ENCODE results near the gene SLC1A1. TPM values are rescaled to one million over a fixed set of nuclear protein-coding genes. Genes with fewer than 3 reads are reported as not detected.

Gene SLC1A1
- total and polyA plus RNA-seq, 7 donors, result 3.3 to 7.5 (median 5.2) TPM

DNA sequence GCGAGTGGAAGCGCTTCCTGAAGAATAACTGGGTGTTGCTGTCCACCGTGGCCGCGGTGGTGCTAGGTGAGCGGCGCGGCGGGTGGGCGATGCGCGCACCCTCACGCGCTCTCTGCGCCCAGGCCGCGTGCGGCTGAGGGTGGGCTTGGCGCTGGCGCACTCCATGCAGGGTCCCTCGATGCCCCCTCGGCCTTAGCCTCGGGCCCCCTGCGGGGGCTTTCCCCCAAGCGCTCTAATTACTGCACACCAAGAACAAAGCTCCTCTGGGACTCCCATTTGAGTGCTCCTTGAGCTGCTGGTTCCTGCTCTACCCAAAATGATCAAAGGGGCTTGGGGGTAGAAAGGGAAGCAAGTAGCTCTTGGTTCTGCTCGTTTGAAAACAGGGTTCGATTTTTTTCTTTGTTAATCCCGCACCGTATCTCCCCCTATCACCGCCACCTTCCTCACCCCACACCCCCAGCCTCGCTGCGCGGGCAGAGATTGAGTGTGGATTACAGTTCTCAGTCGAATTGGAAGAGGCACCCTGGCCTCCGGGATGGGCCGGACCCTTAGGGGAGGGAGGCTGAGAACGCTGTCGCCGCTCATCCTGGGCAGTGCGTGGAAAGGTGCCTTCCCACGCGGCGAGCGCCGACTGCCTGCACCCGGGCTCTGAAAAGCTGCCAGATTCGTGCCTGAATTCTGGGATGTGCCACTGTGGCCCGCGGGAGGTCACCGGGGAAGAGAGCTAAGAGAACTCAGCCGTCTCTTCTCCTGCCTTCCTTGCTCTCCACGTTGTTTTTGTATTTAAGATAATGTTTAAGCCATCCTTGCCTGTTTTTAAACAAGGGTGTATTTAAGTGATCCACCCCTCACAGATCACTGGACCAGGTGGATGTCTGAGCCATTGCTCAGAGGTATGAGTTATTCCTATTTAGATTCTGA is 697 bp downstream of the SLC1A1 start:
- Histone ChIP-seq H3K4me1 (peaks cover 0 to 23% (median 18%) of the 10 kb centered on the region in 4 donors), H3K9me3 (no peaks in the 10 kb centered on the region), H3K27ac (peak overlapping the region; percentile 76 to 90 (median 86)), H3K4me3 (peak overlapping the region; percentile 54 to 86 (median 75)), H3K36me3 (no peaks in the 10 kb centered on the region), H3K27me3 (no peaks in the 10 kb centered on the region)
- no peak for DNase-seq
- TF ChIP-seq, protein P1, sequence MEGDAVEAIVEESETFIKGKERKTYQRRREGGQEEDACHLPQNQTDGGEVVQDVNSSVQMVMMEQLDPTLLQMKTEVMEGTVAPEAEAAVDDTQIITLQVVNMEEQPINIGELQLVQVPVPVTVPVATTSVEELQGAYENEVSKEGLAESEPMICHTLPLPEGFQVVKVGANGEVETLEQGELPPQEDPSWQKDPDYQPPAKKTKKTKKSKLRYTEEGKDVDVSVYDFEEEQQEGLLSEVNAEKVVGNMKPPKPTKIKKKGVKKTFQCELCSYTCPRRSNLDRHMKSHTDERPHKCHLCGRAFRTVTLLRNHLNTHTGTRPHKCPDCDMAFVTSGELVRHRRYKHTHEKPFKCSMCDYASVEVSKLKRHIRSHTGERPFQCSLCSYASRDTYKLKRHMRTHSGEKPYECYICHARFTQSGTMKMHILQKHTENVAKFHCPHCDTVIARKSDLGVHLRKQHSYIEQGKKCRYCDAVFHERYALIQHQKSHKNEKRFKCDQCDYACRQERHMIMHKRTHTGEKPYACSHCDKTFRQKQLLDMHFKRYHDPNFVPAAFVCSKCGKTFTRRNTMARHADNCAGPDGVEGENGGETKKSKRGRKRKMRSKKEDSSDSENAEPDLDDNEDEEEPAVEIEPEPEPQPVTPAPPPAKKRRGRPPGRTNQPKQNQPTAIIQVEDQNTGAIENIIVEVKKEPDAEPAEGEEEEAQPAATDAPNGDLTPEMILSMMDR (IDR thresholded peaks at IDR 0.05), result no peak
- TF ChIP-seq POLR2AphosphoS5 (IDR thresholded peaks at IDR 0.05), result no peak
- TF ChIP-seq EP300 (IDR thresholded peaks at IDR 0.05), result no peak
- TF ChIP-seq POLR2A (IDR thresholded peaks at IDR 0.05), result no peak
- 1 to 3% methylated on average over 52 of the region's 52 CpGs for WGBS, 2 donors
- intact Hi-C loops (cut with DNase I), result loop anchor here (5.0 kb wide), 2 partner anchors 61 to 106 kb away; no protein-coding TSS in a partner anchor

DNA sequence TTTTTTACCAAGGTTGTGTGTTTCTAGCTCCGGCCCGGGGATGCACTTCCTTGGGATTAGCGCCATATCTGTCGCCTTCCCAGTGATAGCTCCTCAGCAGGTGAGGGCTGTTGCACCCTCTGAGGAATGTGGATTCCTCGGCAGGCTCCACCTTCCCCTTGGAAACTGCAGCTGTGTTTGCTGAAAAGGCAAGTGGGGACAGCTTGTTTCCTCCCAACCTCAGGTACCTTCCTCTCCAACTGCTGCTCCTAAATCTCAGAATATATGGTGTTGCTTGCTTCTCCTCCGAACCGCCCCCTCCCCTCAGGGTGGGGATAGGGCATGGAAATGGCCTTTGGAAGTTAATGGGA is 1.3 kb downstream of the SLC1A1 start:
- H3K9me3 ChIP-seq, result no peaks in the 10 kb centered on the region
- H3K4me3 ChIP-seq, result peak overlapping the region in 3 of 4 donors; percentile 70 to 86 (median 80)
- no peaks in the 10 kb centered on the region for H3K27me3 ChIP-seq
- peaks cover 0 to 23% (median 18%) of the 10 kb centered on the region in 4 donors for H3K4me1 ChIP-seq
- 8 to 28% methylated on average over 7 of the region's 7 CpGs for WGBS, 2 donors
- H3K27ac ChIP-seq, result peak overlapping the region in 2 of 4 donors; percentile 89 to 90
- intact Hi-C loops (cut with DNase I), result loop anchor here (5.0 kb wide), 2 partner anchors 61 to 106 kb away; no protein-coding TSS in a partner anchor
- DNase-seq, result no peak
- TF ChIP-seq POLR2AphosphoS5 (IDR thresholded peaks at IDR 0.05), result no peak
- TF ChIP-seq POLR2A (IDR thresholded peaks at IDR 0.05), result no peak
- TF ChIP-seq, protein P1 (IDR thresholded peaks at IDR 0.05), result no peak
- no peak for TF ChIP-seq EP300 (IDR thresholded peaks at IDR 0.05)
- H3K36me3 ChIP-seq, result no peaks in the 10 kb centered on the region

- Histone ChIP-seq H3K9me3 (no peaks in the 10 kb centered on the region), H3K4me1 (peaks cover 0 to 32% (median 26%) of the 10 kb centered on the region in 4 donors), H3K4me3 (no peak overlapping the region), H3K27me3 (no peaks in the 10 kb centered on the region), H3K27ac (no peak overlapping the region), H3K36me3 (no peaks in the 10 kb centered on the region)
- no peak for DNase-seq
- WGBS, 2 donors, result 83 to 84% methylated on average over 2 of the region's 2 CpGs
- TF ChIP-seq POLR2A (IDR thresholded peaks at IDR 0.05) (no peak), POLR2AphosphoS5 (IDR thresholded peaks at IDR 0.05) (no peak), EP300 (IDR thresholded peaks at IDR 0.05) (no peak)
- TF ChIP-seq, protein P1 (IDR thresholded peaks at IDR 0.05), result no peak
- intact Hi-C loops (cut with DNase I), result loop anchor here (5.0 kb wide), 2 partner anchors 58 to 103 kb away; no protein-coding TSS in a partner anchor
These were observed 4.1 kb downstream of the SLC1A1 start for GRCh38 chr9:4494332-4494731.

DNA sequence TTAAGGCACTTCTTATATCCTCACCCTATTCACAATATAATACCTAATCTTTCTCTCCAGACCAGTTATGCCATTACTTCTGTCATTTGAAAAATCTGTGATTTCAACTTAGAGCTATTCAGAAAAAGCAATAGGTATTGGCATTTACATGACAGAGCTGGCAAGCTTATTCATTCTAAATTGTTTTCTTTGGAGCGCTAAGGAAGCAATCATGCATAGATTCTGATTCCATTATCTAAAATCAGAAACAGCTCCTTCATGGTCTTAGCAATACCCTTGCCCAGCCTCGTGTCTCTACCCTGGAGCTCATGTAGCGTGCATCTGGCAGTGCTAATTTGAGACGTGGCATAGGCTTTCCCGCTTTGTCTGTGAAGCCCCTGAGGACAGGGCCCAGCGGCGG is 4.5 kb downstream of the SLC1A1 start:
- H3K4me3 ChIP-seq, result no peak overlapping the region
- no peaks in the 10 kb centered on the region for H3K36me3 ChIP-seq
- H3K27me3 ChIP-seq, result no peaks in the 10 kb centered on the region
- H3K4me1 ChIP-seq, result peaks cover 0 to 29% (median 24%) of the 10 kb centered on the region in 4 donors
- no peak for DNase-seq
- 95 to 98% methylated on average over 7 of the region's 7 CpGs for WGBS, 2 donors
- TF ChIP-seq POLR2AphosphoS5 (IDR thresholded peaks at IDR 0.05), result no peak
- TF ChIP-seq, protein P1 (IDR thresholded peaks at IDR 0.05), result no peak
- TF ChIP-seq POLR2A (IDR thresholded peaks at IDR 0.05), result no peak
- TF ChIP-seq EP300 (IDR thresholded peaks at IDR 0.05), result no peak
- no peak overlapping the region for H3K27ac ChIP-seq
- no peaks in the 10 kb centered on the region for H3K9me3 ChIP-seq
- intact Hi-C loops (cut with DNase I), result loop anchor here (5.0 kb wide), 2 partner anchors 57 to 102 kb away; no protein-coding TSS in a partner anchor

Data from sigmoid colon (tissue), 7 donors.